Fibroblast of lung (primary cell): ENCODE results near the gene PTPN22. TPM values are rescaled to one million over a fixed set of nuclear protein-coding genes. Genes with fewer than 3 reads are reported as not detected.

ENCODE experiments used
- DNase-seq, 2 donors: peaks; one replicate each; pipeline versions ENCODE4 v3.0.0 to v3.0.0-alpha.2; 2010; ENCODE audit warnings: low read depth in 2 of 2
- H2AFZ ChIP-seq: 2 replicates; pipeline ENCODE4 v1.5.1; 2012; ENCODE audit warnings: low read length, control low read depth, inconsistent platforms
- H3K27ac ChIP-seq: 2 replicates; pipeline ENCODE4 v1.5.1; 2011; ENCODE audit warnings: low read length, control low read depth; ENCODE audit not compliant: insufficient read depth
- H3K27me3 ChIP-seq: 2 replicates; pipeline ENCODE4 v1.5.1; 2011; ENCODE audit warnings: mild to moderate bottlenecking, low read length; ENCODE audit not compliant: control insufficient read depth, insufficient read depth
- H3K36me3 ChIP-seq: 2 replicates; pipeline ENCODE4 v1.5.1; 2011; ENCODE audit warnings: low read length; ENCODE audit not compliant: control insufficient read depth, insufficient read depth
- H3K4me1 ChIP-seq: 2 replicates; pipeline ENCODE4 v1.5.1; 2011; ENCODE audit warnings: low read length; ENCODE audit not compliant: control insufficient read depth, insufficient read depth; ENCODE audit errors: extremely low read depth
- H3K4me2 ChIP-seq: 2 replicates; pipeline ENCODE4 v1.5.1; 2011; ENCODE audit warnings: low read length, control low read depth; ENCODE audit not compliant: insufficient read depth; ENCODE audit errors: extremely low read depth
- H3K4me3 ChIP-seq, 4 experiments: fragments of 200-600 bp in 1 of 4; sonication (generic) in 1 of 4; replicated peaks in 1 of 4; 2 replicates each; pipeline ENCODE4 v1.5.1; 2011 to 2016; ENCODE audit warnings: low read length in 4 of 4, low read depth in 3 of 4, mild to moderate bottlenecking in 3 of 4, control low read depth in 2 of 4, inconsistent platforms in 1 of 4, mixed read lengths in 1 of 4; ENCODE audit not compliant: insufficient read depth in 1 of 4; ENCODE audit errors: control extremely low read depth in 1 of 4
- H3K79me2 ChIP-seq: 2 replicates; pipeline ENCODE4 v1.5.1; 2012; ENCODE audit warnings: mild to moderate bottlenecking, low read length, inconsistent platforms; ENCODE audit not compliant: control insufficient read depth, insufficient read depth
- H3K9ac ChIP-seq: 2 replicates; pipeline ENCODE4 v1.5.1; 2011; ENCODE audit warnings: mild to moderate bottlenecking, low read length, control low read depth; ENCODE audit not compliant: insufficient read depth
- H3K9me3 ChIP-seq: 2 replicates; pipeline ENCODE4 v1.5.1; 2012; ENCODE audit warnings: low read depth, low read length; ENCODE audit not compliant: control insufficient read depth, insufficient read depth
- H4K20me1 ChIP-seq: 2 replicates; pipeline ENCODE4 v1.5.1; 2011; ENCODE audit warnings: low read length; ENCODE audit not compliant: control insufficient read depth, insufficient read depth; ENCODE audit errors: extremely low read depth
- CTCF ChIP-seq, 2 donors: IDR thresholded peaks in 1 of 2; conservative IDR thresholded peaks in 1 of 2; 1 replicate in 1 of 2; 2 replicates in 1 of 2; pipeline ENCODE4 v1.5.1; 2011 to 2012; ENCODE audit warnings: low read length in 2 of 2, control low read depth in 1 of 2, inconsistent platforms in 1 of 2, low read depth in 1 of 2, mild to moderate bottlenecking in 1 of 2
- EZH2 ChIP-seq: IDR thresholded peaks from 2 replicates; pipeline ENCODE4 v1.5.1; 2012; ENCODE audit warnings: low read length, control low read depth, mild to moderate bottlenecking; ENCODE audit errors: missing control alignments
- polyA plus RNA-seq, 2 donors: library from polyadenylated mRNA; depleted of rRNA in 1 of 2; stranded (reverse) in 1 of 2; unstranded in 1 of 2; fragments of >200 nt; gene quantifications; 2 replicates each; pipeline ENCODE4 v1.2.1, GENCODE V29; 2011 to 2012; ENCODE audit warnings: missing spikeins in 1 of 2
- total RNA-seq: library from RNA; depleted of rRNA; stranded (reverse); fragments of >200 nt; gene quantifications from 2 replicates; pipeline ENCODE4 v1.2.1, GENCODE V29; 2014

PTPN22 gene
- total and polyA plus RNA-seq, 2 donors (not counting 1 experiment from before 2014, with no cell fraction given) = 0.10 to 0.33 TPM

GRCh38 chr1:113786069-113786468 is 85.4 kb downstream of the PTPN22 start:
- Histone ChIP-seq H3K4me2 (no peak overlapping the region), H3K27ac (no peak overlapping the region), H3K27me3 (no peaks in the 10 kb centered on the region), H3K4me3 (no peak overlapping the region), H2AFZ (no peak overlapping the region), H4K20me1 (no peaks in the 10 kb centered on the region), H3K9ac (no peak overlapping the region), H3K36me3 (no peaks in the 10 kb centered on the region), H3K9me3 (no peaks in the 10 kb centered on the region), H3K4me1 (peaks cover 2% of the 10 kb centered on the region), H3K79me2 (peaks cover 10% of the 10 kb centered on the region)
- peak; percentile 10 to 35 for DNase-seq
- TF ChIP-seq EZH2 = no peak
- no peak for TF ChIP-seq CTCF (conservative IDR thresholded peaks at IDR 0.05 in 1 of 2, IDR thresholded peaks at IDR 0.05 in 1 of 2; ENCODE audit: low read depth in 1 of 2, low read length in 2 of 2)

GRCh38 chr1:113784104-113784779 is 87.3 kb downstream of the PTPN22 start:
- no peak overlapping the region for H3K9ac ChIP-seq
- no peak overlapping the region for H3K27ac ChIP-seq
- no peak overlapping the region for H3K4me2 ChIP-seq
- H3K4me1 ChIP-seq = peaks cover 2% of the 10 kb centered on the region
- H2AFZ ChIP-seq = no peak overlapping the region
- H3K4me3 ChIP-seq = no peak overlapping the region
- H3K9me3 ChIP-seq = no peaks in the 10 kb centered on the region
- no peaks in the 10 kb centered on the region for H4K20me1 ChIP-seq
- H3K36me3 ChIP-seq = no peaks in the 10 kb centered on the region
- no peaks in the 10 kb centered on the region for H3K27me3 ChIP-seq
- TF ChIP-seq EZH2 (no peak), CTCF (conservative IDR thresholded peaks at IDR 0.05 in 1 of 2, IDR thresholded peaks at IDR 0.05 in 1 of 2; ENCODE audit: low read depth in 1 of 2, low read length in 2 of 2) (no peak)
- peak in 1 of 2 donors; percentile 56 for DNase-seq
- H3K79me2 ChIP-seq = peaks cover 20% of the 10 kb centered on the region

GRCh38 chr1:113783254-113784103 is 88.0 kb downstream of the PTPN22 start:
- Histone ChIP-seq H3K27ac (no peak overlapping the region), H2AFZ (no peak overlapping the region), H3K27me3 (no peaks in the 10 kb centered on the region), H3K4me1 (peaks cover 2% of the 10 kb centered on the region), H3K9ac (no peak overlapping the region), H4K20me1 (no peaks in the 10 kb centered on the region), H3K4me3 (no peak overlapping the region), H3K4me2 (peak overlapping the region; percentile 33), H3K36me3 (no peaks in the 10 kb centered on the region), H3K79me2 (peaks cover 22% of the 10 kb centered on the region), H3K9me3 (no peaks in the 10 kb centered on the region)
- TF ChIP-seq CTCF (conservative IDR thresholded peaks at IDR 0.05 in 1 of 2, IDR thresholded peaks at IDR 0.05 in 1 of 2; ENCODE audit: low read depth in 1 of 2, low read length in 2 of 2) = no peak
- TF ChIP-seq EZH2 = no peak
- peak; percentile 62 to 66 for DNase-seq
